Liver (tissue), 3 donors: Measurements from ENCODE around the gene ST8SIA1.

Experiments
- FOXA2 ChIP-seq: IDR thresholded peaks from 2 replicates; pipeline ENCODE4 v1.6.1; 2016; ENCODE audit warnings: antibody characterized with exemption
- JUND ChIP-seq, 2 donors: IDR thresholded peaks; 2 replicates each; pipeline ENCODE4 v1.6.1; 2016; ENCODE audit warnings: antibody characterized with exemption in 2 of 2
- RAD21 ChIP-seq, 2 donors: IDR thresholded peaks; 2 replicates each; pipeline ENCODE4 v1.6.1; 2016; ENCODE audit warnings: antibody characterized with exemption in 2 of 2, mild to moderate bottlenecking in 2 of 2
- REST ChIP-seq: IDR thresholded peaks from 2 replicates; pipeline ENCODE4 v1.6.1; 2016; ENCODE audit warnings: antibody characterized with exemption, mild to moderate bottlenecking
- TF ChIP-seq, protein P1 (sequence below): IDR thresholded peaks from 2 replicates; pipeline ENCODE4 v1.6.1; 2016; ENCODE audit warnings: antibody characterized with exemption
- TF ChIP-seq, protein P2 (sequence below): fragments of 150-350 bp; IDR thresholded peaks from 2 replicates; pipeline ENCODE4 v1.5.1; 2017; ENCODE audit warnings: improper control_type of control experiment, low read depth, low read length; ENCODE audit not compliant: missing input control
- TF ChIP-seq, protein P3 (sequence below): IDR thresholded peaks from 2 replicates; pipeline ENCODE4 v1.6.1; 2016; ENCODE audit warnings: antibody characterized with exemption
- donor health status: healthy.
- donor health status: healthy.

DNA sequence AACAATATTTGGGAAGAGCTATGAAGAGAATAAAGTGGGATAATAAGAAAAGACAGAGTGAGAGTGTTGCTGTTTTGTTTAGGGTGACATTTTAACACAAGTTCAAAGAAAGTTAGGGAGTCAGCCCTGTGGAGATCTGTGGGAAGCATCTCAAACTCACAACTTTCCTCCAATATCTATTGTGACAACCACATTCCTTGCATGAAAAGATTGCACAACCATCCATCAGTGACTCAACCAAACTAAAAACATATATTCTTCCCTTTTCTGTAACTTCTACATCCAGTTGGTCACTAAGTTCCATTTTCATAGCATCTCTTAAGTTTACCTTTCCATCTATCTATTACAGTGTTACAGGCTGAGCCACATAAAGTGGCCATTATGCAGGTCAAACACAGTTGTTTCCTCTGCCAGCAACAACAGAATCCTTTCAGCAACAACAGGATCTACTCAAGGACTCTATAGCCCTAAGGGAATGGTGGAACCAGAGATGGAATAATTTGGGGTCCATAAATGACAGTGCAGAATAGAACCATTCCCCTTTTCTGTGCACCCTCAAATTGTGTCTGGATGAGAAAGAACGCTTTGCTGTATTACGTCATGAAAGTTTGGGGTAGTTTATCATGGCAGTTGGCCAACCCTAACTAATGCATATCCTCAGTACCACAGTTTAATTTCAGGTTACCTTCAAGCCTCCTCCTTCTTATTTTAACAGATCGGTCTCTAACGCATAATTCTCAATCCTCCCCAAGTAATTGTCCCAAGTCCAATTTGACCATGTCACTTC, 118.8 kb downstream of the ST8SIA1 start:
- TF ChIP-seq, protein P1, sequence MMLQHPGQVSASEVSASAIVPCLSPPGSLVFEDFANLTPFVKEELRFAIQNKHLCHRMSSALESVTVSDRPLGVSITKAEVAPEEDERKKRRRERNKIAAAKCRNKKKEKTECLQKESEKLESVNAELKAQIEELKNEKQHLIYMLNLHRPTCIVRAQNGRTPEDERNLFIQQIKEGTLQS = no peak
- TF ChIP-seq, protein P2, sequence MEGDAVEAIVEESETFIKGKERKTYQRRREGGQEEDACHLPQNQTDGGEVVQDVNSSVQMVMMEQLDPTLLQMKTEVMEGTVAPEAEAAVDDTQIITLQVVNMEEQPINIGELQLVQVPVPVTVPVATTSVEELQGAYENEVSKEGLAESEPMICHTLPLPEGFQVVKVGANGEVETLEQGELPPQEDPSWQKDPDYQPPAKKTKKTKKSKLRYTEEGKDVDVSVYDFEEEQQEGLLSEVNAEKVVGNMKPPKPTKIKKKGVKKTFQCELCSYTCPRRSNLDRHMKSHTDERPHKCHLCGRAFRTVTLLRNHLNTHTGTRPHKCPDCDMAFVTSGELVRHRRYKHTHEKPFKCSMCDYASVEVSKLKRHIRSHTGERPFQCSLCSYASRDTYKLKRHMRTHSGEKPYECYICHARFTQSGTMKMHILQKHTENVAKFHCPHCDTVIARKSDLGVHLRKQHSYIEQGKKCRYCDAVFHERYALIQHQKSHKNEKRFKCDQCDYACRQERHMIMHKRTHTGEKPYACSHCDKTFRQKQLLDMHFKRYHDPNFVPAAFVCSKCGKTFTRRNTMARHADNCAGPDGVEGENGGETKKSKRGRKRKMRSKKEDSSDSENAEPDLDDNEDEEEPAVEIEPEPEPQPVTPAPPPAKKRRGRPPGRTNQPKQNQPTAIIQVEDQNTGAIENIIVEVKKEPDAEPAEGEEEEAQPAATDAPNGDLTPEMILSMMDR = no peak
- TF ChIP-seq FOXA2 = no peak
- TF ChIP-seq REST = no peak
- no peak for TF ChIP-seq RAD21 (IDR thresholded peaks at IDR 0.05)
- TF ChIP-seq JUND (IDR thresholded peaks at IDR 0.05) = no peak
- TF ChIP-seq, protein P3, sequence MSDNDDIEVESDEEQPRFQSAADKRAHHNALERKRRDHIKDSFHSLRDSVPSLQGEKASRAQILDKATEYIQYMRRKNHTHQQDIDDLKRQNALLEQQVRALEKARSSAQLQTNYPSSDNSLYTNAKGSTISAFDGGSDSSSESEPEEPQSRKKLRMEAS = no peak
